Right renal cortex interstitium (tissue), 3 donors: Measurements from ENCODE around the gene KCNIP4. TPM values are rescaled to one million over a fixed set of nuclear protein-coding genes. Genes with fewer than 3 reads are reported as not detected.
"Not testable (repeated sequence)": the region's sequence is repeated elsewhere in the genome, so short reads cannot be mapped to it uniquely, and the experiment has no call there.

Experiments
- DNase-seq, 3 donors: peaks; one replicate each; pipeline ENCODE4 v3.0.0-alpha.2; 2013; ENCODE audit warnings: low read depth in 3 of 3, low spot score in 2 of 3
- polyA plus RNA-seq, 3 donors: library from polyadenylated mRNA; unstranded; fragments of 120-200 nt; gene quantifications; one replicate each; pipeline ENCODE4 v1.2.1, GENCODE V29; 2013; ENCODE audit not compliant: insufficient read length in 3 of 3

KCNIP4 gene
- polyA plus RNA-seq, 3 donors, result 14.4 to 15.3 (median 14.5) TPM

DNA sequence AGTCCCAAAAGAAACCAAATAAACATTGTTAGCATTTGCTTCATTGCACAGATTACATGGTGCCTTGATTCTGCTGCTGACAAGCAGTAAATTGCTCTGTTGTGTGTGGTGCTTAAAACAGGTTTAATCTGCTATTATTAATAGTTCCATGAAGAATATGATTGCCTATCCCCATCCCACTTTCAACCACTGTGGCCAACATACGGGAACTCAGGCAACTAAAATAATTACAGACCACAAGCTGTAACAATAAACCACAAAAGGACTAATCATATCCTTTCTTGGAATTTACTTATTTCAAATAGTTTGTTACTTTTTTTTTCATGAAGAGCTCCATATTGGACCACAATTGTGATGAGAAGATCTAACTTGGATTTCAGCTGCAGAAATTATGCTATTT lies 1116.8 kb downstream of the KCNIP4 start:
- DNase-seq, result no peak

DNA sequence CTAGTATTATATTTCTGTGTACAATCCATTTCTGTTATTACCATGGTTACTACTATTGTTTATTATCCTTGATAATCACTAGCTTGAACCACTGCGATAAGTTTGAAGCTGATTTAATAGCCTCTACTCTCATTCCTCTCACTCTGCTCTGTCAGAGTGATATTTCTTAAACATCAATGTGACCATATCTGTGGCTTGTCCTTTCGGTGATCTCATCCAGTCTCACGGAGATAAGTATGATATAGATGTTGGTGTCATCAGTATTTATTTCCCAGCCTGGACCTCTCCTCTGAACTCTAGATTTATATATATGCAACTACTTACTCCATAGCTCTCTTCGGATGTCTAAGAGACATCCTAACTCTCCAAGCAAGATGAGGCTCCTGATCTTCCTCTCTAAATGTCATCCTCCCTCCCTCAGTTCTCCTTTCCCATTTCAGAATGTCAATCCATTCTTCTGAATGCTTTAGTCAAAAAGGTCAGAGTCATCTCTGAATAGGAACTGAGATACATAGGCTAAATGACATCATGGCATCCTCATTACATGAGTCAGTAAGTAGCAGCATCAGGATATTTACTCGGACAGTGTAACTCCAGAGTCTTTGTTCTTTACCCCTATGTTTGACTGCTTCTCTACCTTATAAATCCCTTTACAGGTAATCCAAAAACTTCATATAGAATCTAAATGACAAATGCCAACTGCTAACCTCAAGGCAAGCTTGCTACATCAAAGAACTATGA lies 1118.8 kb downstream of the KCNIP4 start:
- no peak for DNase-seq

DNA sequence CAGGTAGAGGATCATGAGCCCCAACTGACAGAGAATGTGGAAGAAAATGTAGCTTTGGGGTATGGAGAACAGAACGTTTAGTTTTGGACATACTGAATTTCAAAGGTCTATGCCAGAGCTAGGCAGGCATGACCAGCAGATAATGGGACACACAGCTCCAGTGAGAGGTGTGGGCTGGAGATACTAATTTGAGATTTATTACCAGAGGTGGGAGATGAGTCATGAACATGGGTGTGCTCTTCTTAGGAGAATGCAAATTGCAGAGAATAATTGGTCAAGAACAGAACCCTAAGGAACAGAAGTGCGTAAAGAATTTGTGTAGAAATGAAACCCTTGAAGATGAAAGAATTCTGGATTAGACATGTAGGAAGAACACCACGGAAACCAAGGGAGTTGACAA lies 1123.1 kb downstream of the KCNIP4 start:
- no peak for DNase-seq

DNA sequence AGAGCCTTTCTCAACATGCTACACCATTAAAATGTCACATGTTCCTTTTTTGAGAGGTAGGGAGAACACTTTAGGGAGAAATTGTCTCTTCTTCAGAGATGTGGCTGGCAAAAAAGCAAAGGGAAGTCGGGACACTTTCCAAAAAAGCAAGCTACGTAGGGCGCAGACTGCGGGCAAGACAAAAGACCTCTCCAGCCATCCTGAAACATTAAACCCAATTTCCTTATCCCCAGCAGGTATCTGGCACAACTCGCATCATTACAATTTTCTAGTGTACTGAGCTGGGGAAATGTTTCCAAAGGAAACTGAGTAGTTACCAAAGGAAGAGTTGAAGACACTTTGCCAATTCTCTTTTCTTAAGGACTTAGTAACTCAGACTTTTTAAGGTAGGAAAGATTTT lies 1132.3 kb downstream of the KCNIP4 start:
- no peak for DNase-seq

GRCh38 chr4:20813700-20814099 lies 1134.9 kb downstream of the KCNIP4 start:
- no peak for DNase-seq

DNA sequence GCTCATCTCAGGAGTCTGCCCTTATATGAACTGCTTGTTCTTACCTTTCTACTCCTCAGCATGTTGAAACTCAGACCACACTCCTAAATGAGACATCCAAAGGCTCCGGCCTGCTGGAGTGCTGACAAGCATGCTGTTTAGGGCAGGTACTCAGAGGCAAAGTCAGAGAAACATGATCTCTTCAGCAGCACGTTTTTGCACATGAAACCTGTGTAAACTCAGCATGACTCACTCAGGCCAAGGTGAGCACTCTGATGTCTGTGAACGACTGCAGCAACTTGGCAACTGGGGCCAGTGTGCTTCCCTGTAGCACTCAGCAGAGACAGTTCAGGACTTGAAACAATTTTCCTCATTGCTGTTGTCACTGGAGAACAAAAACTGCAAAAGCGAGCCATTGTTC lies 1138.8 kb downstream of the KCNIP4 start:
- no peak for DNase-seq

GRCh38 chr4:20805716-20806115 lies 1142.9 kb downstream of the KCNIP4 start:
- no peak for DNase-seq

GRCh38 chr4:20787940-20788665 lies 1160.5 kb downstream of the KCNIP4 start:
- no peak for DNase-seq

- DNase-seq, result not testable (repeated sequence)
These were observed 1165.4 kb downstream of the KCNIP4 start for GRCh38 chr4:20783134-20783533.

DNA sequence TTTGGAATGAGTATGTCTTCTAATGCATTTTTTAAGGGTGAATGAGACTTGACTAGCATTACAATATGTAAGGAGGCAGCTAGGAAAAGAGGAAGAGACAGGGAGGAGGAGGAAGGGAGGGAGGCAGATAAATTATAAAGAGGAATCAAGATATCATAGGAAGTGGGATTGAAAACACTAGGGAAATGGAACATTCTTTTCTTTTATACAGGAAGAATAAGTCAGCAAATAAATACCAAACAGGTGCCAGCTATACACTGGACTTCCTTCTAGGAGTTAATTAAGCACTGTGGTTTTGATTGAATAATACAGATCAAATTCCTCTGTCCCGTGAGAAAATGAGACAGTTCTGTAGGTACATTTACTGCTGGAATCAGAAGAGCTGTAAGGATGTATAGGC lies 1169.7 kb downstream of the KCNIP4 start:
- DNase-seq, result no peak

DNA sequence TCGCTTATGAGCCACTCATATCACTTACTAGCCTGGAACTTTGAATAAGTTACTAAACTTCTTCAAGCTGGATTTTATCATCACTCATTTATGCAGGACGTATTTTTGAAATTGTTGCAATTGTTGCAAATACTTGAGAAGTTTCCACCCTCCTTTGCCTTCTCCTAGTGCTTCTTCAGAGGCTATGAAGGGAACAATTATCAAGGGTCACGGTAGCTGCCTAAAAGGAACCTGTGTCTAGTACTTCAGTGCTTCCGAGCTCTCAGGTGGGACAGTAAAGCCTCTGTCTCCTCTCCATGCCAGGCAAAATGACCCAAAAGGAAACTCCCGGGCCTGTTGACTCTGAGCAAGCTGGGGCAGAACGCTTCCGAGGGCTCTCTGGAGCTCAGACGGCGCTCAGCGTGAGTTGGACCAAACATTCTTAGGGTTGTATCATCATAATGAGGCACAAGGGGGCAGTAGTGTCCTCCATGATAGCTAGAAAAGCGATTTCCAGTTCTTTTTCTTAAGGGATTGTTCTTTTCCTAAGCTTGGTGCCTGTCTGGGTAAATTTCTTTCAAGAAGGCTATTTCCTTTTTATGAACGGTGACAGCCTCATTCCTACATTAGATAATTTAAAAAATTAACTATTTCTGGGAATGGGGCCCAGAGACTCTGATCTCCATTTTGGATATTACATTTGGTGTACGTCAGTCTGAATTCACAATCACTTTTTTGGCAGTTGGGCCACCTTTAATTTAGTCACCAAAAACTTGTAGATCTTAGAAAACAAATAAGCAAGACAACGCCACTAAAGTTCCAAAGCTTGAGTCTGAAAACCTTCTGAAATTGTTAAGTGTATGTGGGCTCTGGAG lies 1175.2 kb downstream of the KCNIP4 start:
- DNase-seq, result peak; percentile 40 to 47 (median 44)

GRCh38 chr4:20764366-20764992 lies 1184.1 kb downstream of the KCNIP4 start:
- DNase-seq, result no peak

DNA sequence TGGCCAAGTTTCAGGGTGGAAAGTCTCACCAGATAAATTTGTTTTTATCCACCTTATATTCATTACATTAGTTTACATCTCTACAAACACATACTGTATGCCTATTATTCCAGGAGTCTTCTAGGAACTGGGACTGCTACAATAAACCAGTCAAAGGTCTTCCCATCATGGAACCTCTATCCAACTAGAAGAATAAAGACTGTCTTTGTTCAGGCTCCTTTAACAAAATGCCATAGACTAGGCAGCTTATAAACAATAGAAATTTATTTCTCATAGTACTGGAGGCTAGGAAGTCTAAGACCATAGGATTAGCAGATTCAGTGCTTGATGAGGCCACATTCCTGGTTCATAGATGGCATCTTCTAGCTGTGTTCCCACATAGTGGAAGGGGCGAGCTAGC lies 1186.7 kb downstream of the KCNIP4 start:
- no peak for DNase-seq

GRCh38 chr4:20761382-20761781 lies 1187.2 kb downstream of the KCNIP4 start:
- no peak for DNase-seq

DNA sequence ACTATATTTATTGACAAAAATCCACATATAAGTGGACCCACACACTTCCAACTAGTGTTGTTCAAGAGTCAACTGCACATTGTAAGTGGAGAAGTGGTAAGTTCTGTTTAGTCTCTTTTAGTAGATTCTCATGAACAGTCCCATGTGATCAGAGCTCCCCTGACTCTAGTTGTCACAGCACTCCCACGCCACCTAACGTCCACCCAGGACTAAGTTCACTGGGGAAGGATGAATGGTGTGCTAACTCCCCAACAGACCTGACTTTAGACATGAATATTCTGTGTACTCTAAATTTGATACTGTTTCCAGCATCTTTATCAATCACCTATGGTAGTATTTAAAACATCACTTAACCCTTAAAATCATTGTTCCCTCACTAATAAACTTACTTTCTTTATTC lies 1188.5 kb downstream of the KCNIP4 start:
- DNase-seq, result no peak

DNA sequence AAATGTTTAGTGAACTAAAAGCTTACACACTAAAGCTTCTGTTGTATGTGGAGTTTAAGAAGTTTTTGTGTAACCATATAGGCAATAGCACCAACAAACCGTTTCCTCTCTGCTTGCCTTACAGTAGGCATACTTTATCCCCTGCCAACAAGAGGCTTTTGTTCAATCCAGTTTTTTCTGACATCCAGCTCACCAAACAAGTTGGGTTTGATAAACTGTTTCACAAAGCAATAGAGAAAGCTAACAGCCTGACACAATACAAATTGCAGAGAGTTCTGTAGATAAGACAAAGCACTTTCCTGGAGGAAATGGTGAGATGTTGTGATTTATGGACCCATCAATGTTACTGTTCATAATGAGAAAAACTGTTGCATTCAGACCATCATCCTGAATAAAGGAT lies 1194.5 kb downstream of the KCNIP4 start:
- no peak for DNase-seq

GRCh38 chr4:20752641-20753040 lies 1195.9 kb downstream of the KCNIP4 start:
- no peak for DNase-seq

GRCh38 chr4:20746000-20746399 lies 1202.6 kb downstream of the KCNIP4 start:
- not testable (repeated sequence) for DNase-seq

DNA sequence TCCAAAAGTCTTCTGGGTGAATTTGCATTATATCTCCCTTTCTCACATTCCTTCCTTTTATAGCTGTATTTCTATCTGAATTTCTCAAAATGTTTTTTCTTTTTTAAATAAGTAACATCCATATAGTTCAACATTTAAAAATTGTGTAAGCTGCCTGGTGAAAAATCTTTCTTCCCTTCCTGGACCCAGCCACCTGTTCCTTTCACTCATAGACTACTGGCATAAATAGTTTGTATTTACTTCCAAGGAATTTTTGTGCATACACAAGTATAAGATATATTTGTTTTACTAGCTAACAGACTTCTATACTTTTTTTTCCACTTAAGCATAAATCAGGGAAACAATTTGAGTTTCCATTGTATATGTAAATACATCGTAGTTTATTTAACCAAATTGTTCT lies 1212.6 kb downstream of the KCNIP4 start:
- no peak for DNase-seq

GRCh38 chr4:20724915-20725314 lies 1223.7 kb downstream of the KCNIP4 start:
- DNase-seq, result no peak

DNA sequence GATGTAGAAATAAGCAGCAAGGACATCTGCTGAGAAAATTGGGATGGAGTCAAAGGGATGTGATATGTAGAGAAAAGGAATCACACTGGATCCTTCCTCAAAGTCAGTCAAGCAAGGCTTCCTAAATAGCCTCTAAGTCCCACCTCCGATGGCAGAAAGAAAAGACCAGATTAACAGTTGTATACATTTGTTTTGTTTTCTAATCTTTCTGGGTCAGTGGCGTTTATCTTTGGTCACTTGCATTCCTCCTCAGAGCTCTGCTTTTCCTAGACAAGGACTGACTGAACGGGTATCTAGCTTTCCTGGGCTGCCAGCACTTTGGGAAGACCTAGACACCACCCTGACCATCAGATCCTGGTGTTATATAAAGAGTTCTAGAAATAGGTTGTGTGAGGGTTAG lies 1225.1 kb downstream of the KCNIP4 start:
- no peak for DNase-seq
